ENCODE data around the gene NR5A2.
A peak's percentile ranks its signal among the peaks of the same experiment; 100 is the strongest.

Gene NR5A2

DNA sequence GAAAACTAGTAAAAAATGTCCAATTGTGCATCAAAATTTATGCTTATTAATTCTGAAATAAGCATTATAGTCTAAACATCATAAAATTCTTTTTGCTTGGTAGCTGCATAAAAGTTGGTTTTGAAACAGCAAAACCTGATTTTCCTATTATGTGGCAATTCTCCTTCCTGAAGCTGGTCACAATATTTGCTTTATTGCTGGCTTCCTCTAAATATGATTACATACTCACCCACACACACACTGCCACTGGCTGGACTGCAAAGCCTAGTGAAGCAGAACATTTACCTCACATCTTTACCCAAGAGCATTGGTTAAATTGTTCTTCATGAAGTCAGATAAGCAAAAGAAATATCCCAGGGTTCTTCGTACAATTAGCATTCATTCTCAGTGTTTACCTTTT, 103.0 kb downstream of the NR5A2 start:
- DNase-seq = no peak

DNA sequence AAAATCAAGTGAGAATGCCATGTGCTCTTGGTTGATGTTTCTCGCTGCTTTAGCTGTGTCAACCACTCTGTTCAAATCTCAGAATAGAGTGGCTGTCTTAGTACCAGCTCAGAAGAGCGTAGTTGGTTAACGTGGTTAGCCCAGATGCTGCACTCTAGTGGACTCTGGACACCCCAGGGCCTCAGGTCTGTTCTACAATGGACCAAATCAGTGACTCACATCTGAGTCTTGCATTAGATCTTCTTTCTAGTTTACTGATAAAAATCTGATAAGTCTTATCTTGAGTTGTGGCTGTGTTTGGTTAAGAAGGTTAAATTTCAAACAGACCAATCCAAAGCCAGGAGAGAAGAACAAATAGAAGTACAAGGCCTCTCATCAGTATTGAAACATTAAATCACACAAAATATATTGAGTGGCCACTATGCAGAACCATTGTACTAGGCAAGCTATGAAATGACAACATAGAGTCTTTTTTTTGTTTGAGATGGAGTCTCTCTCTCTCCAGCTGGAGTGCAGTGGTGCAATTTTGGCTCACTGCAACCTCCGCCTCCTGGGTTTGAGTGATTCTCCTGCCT, 104.1 kb downstream of the NR5A2 start:
- DNase-seq = no peak

GRCh38 chr1:200133123-200133522, 105.6 kb downstream of the NR5A2 start:
- no peak for DNase-seq

DNA sequence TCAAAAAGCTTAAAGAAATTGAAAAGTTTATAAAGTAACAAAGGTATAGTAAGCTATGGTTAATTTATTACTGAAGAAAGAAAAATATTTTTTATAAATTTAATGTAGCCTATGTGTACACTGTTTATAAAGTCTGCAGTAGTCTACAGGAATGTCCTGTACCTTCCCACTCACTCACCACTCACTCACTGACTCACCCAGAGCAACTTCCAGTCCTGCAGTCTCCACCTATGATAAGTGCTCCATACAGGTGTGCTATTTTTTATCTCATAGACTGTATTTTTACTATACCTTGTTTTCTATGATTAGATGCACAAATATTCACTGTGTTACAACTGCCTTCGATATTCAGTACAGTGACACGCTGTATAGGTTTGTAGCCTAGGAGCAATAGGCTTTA, 106.6 kb downstream of the NR5A2 start:
- no peak for DNase-seq

- no peak for DNase-seq
Observed at GRCh38 chr1:200136384-200136783, 108.9 kb downstream of the NR5A2 start.

DNA sequence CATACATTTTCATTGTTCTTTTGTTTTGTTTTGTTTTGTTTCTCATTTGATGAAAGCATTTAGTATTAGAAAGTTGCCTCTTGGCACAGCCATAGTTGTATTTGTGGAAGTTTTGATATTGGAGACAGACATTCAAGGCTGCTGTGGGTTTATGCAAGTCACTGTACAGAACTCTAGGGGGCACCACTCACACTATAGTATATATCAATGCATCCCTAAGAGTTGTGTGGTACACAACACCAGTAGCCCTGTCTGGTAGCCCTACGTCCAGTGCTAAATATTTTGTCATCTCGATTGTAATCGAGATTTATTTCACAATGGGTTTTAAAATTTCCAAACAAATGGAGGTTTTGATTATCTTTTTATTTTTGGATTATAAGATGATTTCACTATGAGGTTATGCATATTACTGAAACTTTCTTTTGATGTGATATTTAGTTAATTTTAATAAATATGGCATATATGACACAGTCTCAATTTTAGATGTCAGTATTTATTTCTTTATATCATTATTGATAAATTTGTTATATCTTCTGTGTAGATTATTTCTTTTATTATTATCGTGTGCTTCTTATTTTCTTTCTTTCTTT, 112.2 kb downstream of the NR5A2 start:
- DNase-seq = peak; percentile 46

DNA sequence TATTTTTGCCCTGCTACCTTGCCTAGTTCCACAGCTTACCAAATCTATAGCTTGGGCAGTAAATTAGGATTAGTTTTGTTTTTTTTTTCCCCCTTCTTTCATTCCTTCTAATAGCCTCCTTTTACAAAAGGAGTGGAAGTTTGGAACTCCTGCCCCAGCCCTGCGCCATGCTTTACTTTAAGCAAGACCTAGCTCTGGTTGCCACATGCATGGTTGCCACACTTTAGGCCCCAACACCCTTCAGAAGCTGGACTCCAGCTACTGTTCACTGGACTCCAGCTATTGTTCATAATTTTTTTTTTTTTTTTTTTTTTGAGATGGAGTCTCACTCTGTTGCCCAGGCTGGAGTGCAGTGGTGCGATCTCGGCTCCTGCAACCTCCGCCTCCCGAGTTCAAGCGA, 115.8 kb downstream of the NR5A2 start:
- DNase-seq = no peak

GRCh38 chr1:200146100-200146499, 118.6 kb downstream of the NR5A2 start:
- DNase-seq = no peak

- no peak for DNase-seq
Observed at GRCh38 chr1:200147094-200147493, 119.6 kb downstream of the NR5A2 start.

GRCh38 chr1:200147742-200148141, 120.2 kb downstream of the NR5A2 start:
- DNase-seq = no peak

DNA sequence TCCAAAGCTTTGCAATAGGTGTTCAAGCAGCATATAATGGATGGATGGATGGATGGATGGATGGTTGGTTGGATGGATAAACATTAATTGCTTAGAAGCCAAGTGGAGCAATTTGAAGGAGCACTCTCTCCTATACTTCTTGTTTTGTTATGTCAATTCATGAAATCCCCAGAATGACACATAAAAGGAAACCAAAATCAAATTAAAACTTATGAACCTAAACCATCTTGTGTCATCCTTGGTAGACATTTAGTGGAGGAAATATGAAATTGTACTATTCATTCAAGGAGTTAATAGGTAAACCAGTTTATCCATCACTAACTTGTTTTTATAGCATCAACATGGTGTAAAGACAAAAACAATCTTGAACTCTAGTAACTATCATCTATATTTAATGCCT, 122.5 kb downstream of the NR5A2 start:
- DNase-seq = no peak

DNA sequence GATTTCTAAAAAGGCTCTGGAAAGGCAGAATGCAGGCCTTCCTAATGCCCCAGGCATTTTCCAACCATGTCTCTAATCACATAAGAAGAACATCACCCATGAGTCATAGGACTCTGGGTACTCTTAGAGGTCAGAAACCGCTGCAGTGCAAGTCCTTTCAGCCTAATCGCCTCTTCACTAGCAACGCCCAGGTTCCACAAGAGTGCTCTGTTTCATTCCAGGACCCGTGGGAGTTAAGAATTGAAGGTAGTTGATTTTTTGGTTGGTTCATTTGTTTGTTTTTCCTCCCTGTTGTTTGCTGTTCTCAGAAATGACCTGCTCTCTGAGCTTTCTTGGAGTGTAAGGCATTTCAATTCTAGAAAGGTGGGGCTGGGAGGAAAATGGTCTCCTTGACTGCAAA, 123.2 kb downstream of the NR5A2 start:
- DNase-seq = no peak

- DNase-seq = no peak
Observed at GRCh38 chr1:200152336-200152735, 124.8 kb downstream of the NR5A2 start.

GRCh38 chr1:200153277-200154055, 126.0 kb downstream of the NR5A2 start:
- no peak for DNase-seq

DNA sequence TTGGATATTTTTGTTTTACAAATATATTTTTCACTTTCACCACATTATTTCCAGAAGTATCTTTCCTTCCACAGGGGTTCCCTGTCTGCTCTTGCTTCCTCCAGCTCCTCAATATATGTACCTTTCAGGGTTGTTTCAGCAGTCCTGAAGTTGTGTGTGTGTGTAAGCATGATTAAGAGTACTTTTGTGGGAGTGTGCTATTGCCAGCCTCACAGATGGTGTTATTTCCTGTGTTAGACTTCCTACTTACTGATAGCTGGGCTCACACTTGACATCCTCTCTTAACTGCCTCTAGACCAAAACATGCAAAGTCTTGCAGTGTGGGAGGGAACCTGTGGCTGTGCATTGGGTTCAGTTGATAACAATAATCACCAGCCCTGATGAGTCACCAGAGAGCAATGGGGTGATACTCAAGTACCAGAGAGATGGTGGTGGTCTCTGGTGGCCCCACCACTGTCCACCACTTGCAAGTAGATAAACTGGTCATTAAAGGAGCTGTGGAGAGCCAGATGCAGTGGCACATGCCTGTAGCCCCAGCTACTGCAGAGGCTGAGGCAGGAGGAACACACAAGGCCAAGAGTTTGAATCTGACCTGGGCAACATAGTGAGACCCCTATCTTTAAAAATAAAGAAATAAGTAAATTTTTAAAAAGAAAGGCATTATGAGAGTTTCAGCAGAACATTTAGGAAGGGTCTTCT, 126.7 kb downstream of the NR5A2 start:
- DNase-seq = no peak

DNA sequence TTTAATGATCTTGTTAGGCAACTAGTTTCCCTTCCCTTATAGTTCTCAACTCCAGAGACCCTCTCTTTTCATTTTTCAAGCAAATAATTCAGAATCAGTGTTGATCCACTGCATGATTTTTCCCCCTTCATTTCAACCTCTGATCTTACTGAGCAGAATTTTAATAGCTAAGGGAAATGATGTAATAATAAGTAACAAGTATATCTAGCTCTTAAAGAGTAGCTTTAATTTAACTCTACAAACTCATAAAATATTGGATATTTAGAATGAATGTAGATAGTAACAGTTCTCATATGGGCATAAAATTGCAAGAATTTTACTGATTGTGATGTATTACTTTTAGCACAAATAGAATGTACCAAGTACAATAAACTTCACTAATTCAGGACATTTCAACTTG, 130.2 kb downstream of the NR5A2 start:
- no peak for DNase-seq

DNA sequence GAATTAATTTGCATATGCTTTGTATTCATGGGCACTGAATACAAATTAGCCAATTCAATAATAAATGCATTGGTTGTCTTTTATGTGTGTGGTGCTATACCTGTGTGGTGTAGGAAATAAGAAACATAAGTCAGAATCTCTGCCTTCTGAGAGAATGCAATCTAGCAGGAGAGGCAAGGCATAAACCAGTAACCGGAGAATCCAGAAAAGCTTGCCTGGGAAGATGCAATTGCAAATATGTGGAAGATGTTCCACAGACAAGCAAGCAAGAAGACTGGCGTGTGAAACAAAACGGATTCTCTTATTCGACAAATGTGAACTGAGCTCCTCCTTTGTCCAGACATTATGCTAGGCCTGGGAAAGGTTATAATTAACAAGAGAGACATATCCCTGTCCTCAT, 134.3 kb downstream of the NR5A2 start:
- DNase-seq = no peak

DNA sequence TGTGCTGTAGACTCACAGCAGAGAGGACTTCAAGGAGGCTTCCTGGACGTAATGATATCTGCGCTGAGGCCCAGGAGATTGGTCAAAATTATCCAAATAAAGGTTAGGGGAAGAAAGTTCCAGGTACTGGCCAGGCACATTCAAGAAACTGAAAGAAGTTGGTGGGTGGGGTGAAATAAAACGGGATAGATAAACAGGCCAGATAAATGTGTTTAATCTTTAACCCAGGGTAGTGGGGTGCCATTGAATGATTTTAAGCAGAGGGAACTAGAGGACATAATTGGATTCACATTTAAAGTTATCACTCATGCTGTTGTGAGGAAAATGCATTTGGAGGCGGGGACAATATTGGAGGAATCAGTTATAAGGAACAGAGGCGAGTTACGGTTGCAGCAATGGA, 134.7 kb downstream of the NR5A2 start:
- DNase-seq = no peak

GRCh38 chr1:200162877-200163276, 135.4 kb downstream of the NR5A2 start:
- DNase-seq = no peak

GRCh38 chr1:200163911-200164310, 136.4 kb downstream of the NR5A2 start:
- DNase-seq = no peak

GRCh38 chr1:200165493-200166220, 138.1 kb downstream of the NR5A2 start:
- DNase-seq = no peak

GRCh38 chr1:200166411-200166810, 138.9 kb downstream of the NR5A2 start:
- DNase-seq = no peak

DNA sequence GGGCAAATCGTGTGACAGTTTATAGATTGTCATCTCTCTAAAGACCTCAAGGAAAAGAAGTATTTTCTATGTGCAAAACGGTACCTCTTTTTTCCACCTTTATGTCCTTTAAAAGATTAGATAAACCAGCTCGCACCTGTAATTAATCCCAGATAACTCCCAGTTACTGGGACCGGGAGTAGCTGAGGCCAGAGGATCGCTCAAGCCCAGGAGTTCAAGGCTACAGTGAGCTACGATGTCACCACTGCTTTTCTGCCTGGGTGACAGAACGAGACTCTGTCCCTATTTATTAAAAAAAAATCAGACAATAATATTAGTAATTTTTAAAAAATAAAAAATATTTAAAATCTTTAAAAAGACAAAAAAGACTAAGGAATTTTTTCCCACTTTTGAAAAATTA, 141.4 kb downstream of the NR5A2 start:
- DNase-seq = no peak

Data from NCI-H1092 (cell line).